Right ventricle myocardium inferior (tissue), 1 donor: ENCODE measurements around the gene SLC40A1. TPM values are rescaled to one million over a fixed set of nuclear protein-coding genes. Genes with fewer than 3 reads are reported as not detected.

Source experiments
- total RNA-seq: library from RNA; stranded (reverse); fragmentation: NEBNext Ultra II Directional; extraction: Animal tissue kit (Norgen Biotek cat#: 25700); gene quantifications from one replicate; pipeline ENCODE4 v1.2.1, GENCODE V29; 2021
- donor health status: DM: no; HTN: yes; CAD: no; lungs with severe emphysema.

Gene SLC40A1
- total RNA-seq, 1 donor from 2014 or later = 51.0 TPM

Other genes starting within 250 kb of the SLC40A1 start
- 16.5 TPM for gene WDR75, start 139.3 kb downstream of the SLC40A1 start, total RNA-seq
- 35.2 TPM for gene ASNSD1, start 80.7 kb upstream of the SLC40A1 start, total RNA-seq
- gene ANKAR, start 93.9 kb upstream of the SLC40A1 start, total RNA-seq = 6.0 TPM
- gene OSGEPL1, start 182.0 kb upstream of the SLC40A1 start, total RNA-seq = 8.7 TPM
- 21.9 TPM for gene ORMDL1, start 203.6 kb upstream of the SLC40A1 start, total RNA-seq
- 15.1 TPM for gene PMS1, start 203.7 kb upstream of the SLC40A1 start, total RNA-seq